ENCODE measurements around the gene SRRM5. TPM values are rescaled to one million over a fixed set of nuclear protein-coding genes. Genes with fewer than 3 reads are reported as not detected.
A peak's percentile ranks its signal among the peaks of the same experiment; 100 is the strongest.

Gene SRRM5
- total and polyA plus RNA-seq, 8 donors, result 0.06 to 1.3 (median 0.26) TPM; not detected in 2

GRCh38 chr19:43569657-43570056 lies 42.2 kb upstream of the SRRM5 start:
- Histone ChIP-seq H3K27me3 (no peaks in the 10 kb centered on the region), H3K9me3 (no peaks in the 10 kb centered on the region), H3K4me3 (no peak overlapping the region), H3K4me1 (peaks cover 0 to 5% (median 3%) of the 10 kb centered on the region in 3 donors), H3K36me3 (no peaks in the 10 kb centered on the region), H3K27ac (no peak overlapping the region)
- TF ChIP-seq CTCF (IDR thresholded peaks at IDR 0.05), result no peak
- ATAC-seq (no peak), DNase-seq (no peak), FAIRE-seq (no peak)
- intact Hi-C loops (cut with DNase I), result no loop called here
- WGBS, 2 donors, result 64 to 67% methylated on average over 5 of the region's 5 CpGs

- DNase-seq (no peak), ATAC-seq (peak in 2 of 4 donors; percentile 53 to 68), FAIRE-seq (no peak)
- peaks cover 0 to 7% (median 7%) of the 10 kb centered on the region in 3 donors for H3K4me1 ChIP-seq
- H3K27ac ChIP-seq, result no peak overlapping the region
- H3K36me3 ChIP-seq, result no peaks in the 10 kb centered on the region
- no peak overlapping the region for H3K4me3 ChIP-seq
- H3K27me3 ChIP-seq, result no peaks in the 10 kb centered on the region
- intact Hi-C loops (cut with DNase I), result no loop called here
- no peak for TF ChIP-seq CTCF (IDR thresholded peaks at IDR 0.05)
- WGBS, 2 donors, result 76 to 88% methylated on average over 5 of the region's 5 CpGs
- H3K9me3 ChIP-seq, result no peaks in the 10 kb centered on the region
These were observed 41.6 kb upstream of the SRRM5 start for GRCh38 chr19:43570174-43570791.

- FAIRE-seq, result no peak
- H3K36me3 ChIP-seq, result no peaks in the 10 kb centered on the region
- H3K27ac ChIP-seq, result no peak overlapping the region
- intact Hi-C loops (cut with DNase I), result no loop called here
- TF ChIP-seq CTCF (IDR thresholded peaks at IDR 0.05), result no peak
- DNase-seq, result no peak
- H3K9me3 ChIP-seq, result no peaks in the 10 kb centered on the region
- H3K4me1 ChIP-seq, result peaks cover 0 to 7% (median 7%) of the 10 kb centered on the region in 3 donors
- no peak overlapping the region for H3K4me3 ChIP-seq
- WGBS, 2 donors, result 79 to 81% methylated on average over 3 of the region's 3 CpGs
- no peaks in the 10 kb centered on the region for H3K27me3 ChIP-seq
- peak in 1 of 4 donors; percentile 7 for ATAC-seq
These were observed 39.7 kb upstream of the SRRM5 start for GRCh38 chr19:43572171-43572588.

- no peaks in the 10 kb centered on the region for H3K27me3 ChIP-seq
- FAIRE-seq, result no peak
- no peak for ATAC-seq
- WGBS, 2 donors, result 22 to 25% methylated on average over 12 of the region's 12 CpGs
- peak overlapping the region; percentile 51 to 82 (median 71) for H3K4me3 ChIP-seq
- peak in 1 of 6 donors; percentile 49 for DNase-seq
- H3K9me3 ChIP-seq, result no peaks in the 10 kb centered on the region
- intact Hi-C loops (cut with DNase I), result no loop called here
- peak overlapping the region; percentile 53 to 71 (median 60) for H3K27ac ChIP-seq
- H3K36me3 ChIP-seq, result no peaks in the 10 kb centered on the region
- TF ChIP-seq CTCF (IDR thresholded peaks at IDR 0.05), result no peak
- peaks cover 0 to 7% (median 7%) of the 10 kb centered on the region in 3 donors for H3K4me1 ChIP-seq
These were observed 37.3 kb upstream of the SRRM5 start for GRCh38 chr19:43574424-43575155.

Measured in pancreas (tissue), 10 donors.